ENCODE results near the gene PHF19. TPM values are rescaled to one million over a fixed set of nuclear protein-coding genes. Genes with fewer than 3 reads are reported as not detected.

Gene PHF19
- total and polyA plus RNA-seq, 2 experiments from 2014 or later: 7.1 to 40.0 TPM

GRCh38 chr9:120909904-120910303, 32.9 kb upstream of the PHF19 start:
- no peak for TF ChIP-seq CTCF (IDR thresholded peaks at IDR 0.05; ENCODE audit: low read depth, low read length)
- no peak for DNase-seq (ENCODE audit: low read depth in 1 of 2, low spot score in 1 of 2)
- no peaks in the 10 kb centered on the region for H3K27me3 ChIP-seq

GRCh38 chr9:120905315-120906164, 28.6 kb upstream of the PHF19 start:
- H3K27ac ChIP-seq: no peak overlapping the region

More at GRCh38 chr9:120909904-120910303, 32.9 kb upstream of the PHF19 start:
- no peaks in the 10 kb centered on the region for H3K36me3 ChIP-seq
- no peak overlapping the region for H3K27ac ChIP-seq
- peaks cover 6% of the 10 kb centered on the region for H3K4me1 ChIP-seq (ENCODE audit: low read depth)
- no peak overlapping the region for H3K4me3 ChIP-seq
- no peaks in the 10 kb centered on the region for H3K9me3 ChIP-seq (ENCODE audit: low read depth)

GRCh38 chr9:120904978-120905301, 28.0 kb upstream of the PHF19 start:
- no peaks in the 10 kb centered on the region for H3K36me3 ChIP-seq
- no peak for DNase-seq (ENCODE audit: low read depth in 1 of 2, low spot score in 1 of 2)
- no peak for TF ChIP-seq CTCF (IDR thresholded peaks at IDR 0.05; ENCODE audit: low read depth, low read length)

More at GRCh38 chr9:120905315-120906164, 28.6 kb upstream of the PHF19 start:
- H3K36me3 ChIP-seq: no peaks in the 10 kb centered on the region
- no peaks in the 10 kb centered on the region for H3K27me3 ChIP-seq
- no peak for DNase-seq (ENCODE audit: low read depth in 1 of 2, low spot score in 1 of 2)
- H3K4me3 ChIP-seq: no peak overlapping the region
- no peaks in the 10 kb centered on the region for H3K4me1 ChIP-seq (ENCODE audit: low read depth)
- TF ChIP-seq CTCF (IDR thresholded peaks at IDR 0.05; ENCODE audit: low read depth, low read length): no peak
- no peaks in the 10 kb centered on the region for H3K9me3 ChIP-seq (ENCODE audit: low read depth)

GRCh38 chr9:120904061-120904977, 27.3 kb upstream of the PHF19 start:
- no peak for TF ChIP-seq CTCF (IDR thresholded peaks at IDR 0.05; ENCODE audit: low read depth, low read length)
- Histone ChIP-seq H3K27me3 (no peaks in the 10 kb centered on the region), H3K4me3 (no peak overlapping the region), H3K4me1 (ENCODE audit: low read depth) (no peaks in the 10 kb centered on the region), H3K27ac (no peak overlapping the region), H3K36me3 (no peaks in the 10 kb centered on the region), H3K9me3 (ENCODE audit: low read depth) (no peaks in the 10 kb centered on the region)
- DNase-seq (ENCODE audit: low read depth in 1 of 2, low spot score in 1 of 2): no peak

More at GRCh38 chr9:120904978-120905301, 28.0 kb upstream of the PHF19 start:
- Histone ChIP-seq H3K9me3 (ENCODE audit: low read depth) (no peaks in the 10 kb centered on the region), H3K4me3 (no peak overlapping the region), H3K27ac (no peak overlapping the region), H3K4me1 (ENCODE audit: low read depth) (no peaks in the 10 kb centered on the region), H3K27me3 (no peaks in the 10 kb centered on the region)

GRCh38 chr9:120902569-120903535, 25.9 kb upstream of the PHF19 start:
- no peak overlapping the region for H3K4me3 ChIP-seq
- no peaks in the 10 kb centered on the region for H3K9me3 ChIP-seq (ENCODE audit: low read depth)
- no peak overlapping the region for H3K27ac ChIP-seq
- H3K27me3 ChIP-seq: no peaks in the 10 kb centered on the region
- no peaks in the 10 kb centered on the region for H3K4me1 ChIP-seq (ENCODE audit: low read depth)
- no peak for TF ChIP-seq CTCF (IDR thresholded peaks at IDR 0.05; ENCODE audit: low read depth, low read length)
- no peaks in the 10 kb centered on the region for H3K36me3 ChIP-seq
- DNase-seq (ENCODE audit: low read depth in 1 of 2, low spot score in 1 of 2): no peak

Measured in cardiac muscle cell (in vitro differentiated cells and primary cell).